SU-DHL-6 (cell line): Measurements from ENCODE around the gene PSMA6.

Experiments used
- H2AFZ ChIP-seq: fragments of 200-600 bp; sonication (generic); 2 replicates; pipeline ENCODE4 v1.6.1; 2014; ENCODE audit warnings: low read depth, mild to moderate bottlenecking, moderate library complexity, mixed read lengths, antibody characterized with exemption, low read length; ENCODE audit not compliant: severe bottlenecking
- H3F3A ChIP-seq: fragments of 200-600 bp; shearing (Covaris generic); 2 replicates; pipeline ENCODE4 v1.6.0; 2016; ENCODE audit warnings: antibody characterized with exemption, mild to moderate bottlenecking; ENCODE audit not compliant: insufficient read depth
- H3K27ac ChIP-seq: fragments of 200-600 bp; sonication (generic); 2 replicates; pipeline ENCODE4 v1.5.1; 2016; ENCODE audit warnings: low read depth, mild to moderate bottlenecking, low read length, moderate library complexity, mixed read lengths
- H3K27me3 ChIP-seq: fragments of 200-600 bp; sonication (generic), shearing (Covaris generic); 2 replicates; pipeline ENCODE4 v1.6.0; 2014; ENCODE audit warnings: mild to moderate bottlenecking, low read length
- H3K36me3 ChIP-seq: fragments of 200-600 bp; sonication (generic); 2 replicates; pipeline ENCODE4 v1.6.1; 2014; ENCODE audit warnings: mild to moderate bottlenecking, low read length, mixed read lengths
- H3K4me2 ChIP-seq: fragments of 300-600, 200-600 bp; shearing (Covaris generic), sonication (generic); 2 replicates; pipeline ENCODE4 v1.6.0; 2014; ENCODE audit warnings: low read length, low read depth, mild to moderate bottlenecking; ENCODE audit not compliant: poor library complexity, severe bottlenecking
- H3K4me3 ChIP-seq: fragments of 200-600 bp; sonication (generic); 2 replicates; pipeline ENCODE4 v1.5.1; 2014; ENCODE audit warnings: antibody characterized with exemption, low read length, mild to moderate bottlenecking, mixed read lengths; ENCODE audit not compliant: insufficient read depth, poor library complexity, severe bottlenecking
- H3K79me2 ChIP-seq: fragments of 200-600 bp; sonication (generic); 2 replicates; pipeline ENCODE4 v1.6.1; 2014; ENCODE audit warnings: mild to moderate bottlenecking, low read length, moderate library complexity; ENCODE audit not compliant: insufficient read depth
- H3K9ac ChIP-seq: fragments of 200-600 bp; sonication (generic); 2 replicates; pipeline ENCODE4 v1.7.0; 2014; ENCODE audit warnings: mild to moderate bottlenecking, low read length
- H3K9me2 ChIP-seq: fragments of 200-600 bp; sonication (generic); replicated peaks from 2 replicates; pipeline ENCODE4 v1.6.1; 2014; ENCODE audit warnings: low read length; ENCODE audit not compliant: insufficient read depth
- H3K9me3 ChIP-seq: fragments of 200-600 bp; sonication (generic); 2 replicates; pipeline ENCODE4 v1.6.1; 2014; ENCODE audit warnings: low read length, mixed read lengths; ENCODE audit not compliant: insufficient read depth
- H4K20me1 ChIP-seq: fragments of 200-600 bp; sonication (generic); 2 replicates; pipeline ENCODE4 v1.6.1; 2014; ENCODE audit warnings: low read depth, mild to moderate bottlenecking, antibody characterized with exemption, low read length, moderate library complexity, mixed read lengths
- EZH2phosphoT487 ChIP-seq: fragments of 200-600 bp; sonication (generic), shearing (Covaris generic); conservative IDR thresholded peaks from 2 replicates; pipeline ENCODE4 v1.6.1; 2018; ENCODE audit warnings: mild to moderate bottlenecking, antibody characterized with exemption, low read length, moderate library complexity, mixed read lengths
- TF ChIP-seq, protein P1 (sequence below): fragments of 200-600 bp; sonication (generic); IDR thresholded peaks from one replicate; pipeline ENCODE4 v1.5.1; 2017; ENCODE audit warnings: antibody characterized with exemption, mild to moderate bottlenecking, low read length, moderate library complexity; ENCODE audit not compliant: insufficient read depth, poor library complexity, severe bottlenecking

Gene PSMA6

DNA sequence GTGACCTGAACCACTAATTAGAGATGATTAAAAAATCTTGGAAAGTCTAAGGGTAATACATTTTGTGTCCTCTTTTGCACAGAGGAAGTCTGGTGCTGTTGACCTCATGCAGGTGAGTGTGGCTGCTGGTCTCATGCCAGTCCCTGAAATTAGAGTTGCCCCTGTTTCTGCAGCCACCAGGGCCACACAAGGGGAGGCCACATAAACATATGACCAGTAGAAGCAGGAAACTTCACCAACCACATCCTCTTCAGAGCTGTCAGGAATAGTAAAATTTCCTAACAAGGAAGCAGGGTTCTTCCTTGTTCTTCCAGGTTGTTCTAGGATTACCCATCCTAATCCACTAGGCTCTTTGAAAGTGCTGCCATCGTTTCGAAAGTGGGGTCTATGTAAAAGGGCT, 28.3 kb downstream of the PSMA6 start:
- Histone ChIP-seq H3K4me2 (no peak overlapping the region), H3K4me3 (no peak overlapping the region), H4K20me1 (no peaks in the 10 kb centered on the region), H3K9me3 (no peaks in the 10 kb centered on the region), H3K27me3 (no peaks in the 10 kb centered on the region), H2AFZ (no peak overlapping the region), H3K9ac (no peak overlapping the region), H3K36me3 (peaks cover 21% of the 10 kb centered on the region), H3K9me2 (no peaks in the 10 kb centered on the region), H3K79me2 (no peaks in the 10 kb centered on the region), H3K27ac (no peak overlapping the region), H3F3A (peaks cover 10% of the 10 kb centered on the region; the same call in 1 of the 2 replicates)
- TF ChIP-seq, protein P1, sequence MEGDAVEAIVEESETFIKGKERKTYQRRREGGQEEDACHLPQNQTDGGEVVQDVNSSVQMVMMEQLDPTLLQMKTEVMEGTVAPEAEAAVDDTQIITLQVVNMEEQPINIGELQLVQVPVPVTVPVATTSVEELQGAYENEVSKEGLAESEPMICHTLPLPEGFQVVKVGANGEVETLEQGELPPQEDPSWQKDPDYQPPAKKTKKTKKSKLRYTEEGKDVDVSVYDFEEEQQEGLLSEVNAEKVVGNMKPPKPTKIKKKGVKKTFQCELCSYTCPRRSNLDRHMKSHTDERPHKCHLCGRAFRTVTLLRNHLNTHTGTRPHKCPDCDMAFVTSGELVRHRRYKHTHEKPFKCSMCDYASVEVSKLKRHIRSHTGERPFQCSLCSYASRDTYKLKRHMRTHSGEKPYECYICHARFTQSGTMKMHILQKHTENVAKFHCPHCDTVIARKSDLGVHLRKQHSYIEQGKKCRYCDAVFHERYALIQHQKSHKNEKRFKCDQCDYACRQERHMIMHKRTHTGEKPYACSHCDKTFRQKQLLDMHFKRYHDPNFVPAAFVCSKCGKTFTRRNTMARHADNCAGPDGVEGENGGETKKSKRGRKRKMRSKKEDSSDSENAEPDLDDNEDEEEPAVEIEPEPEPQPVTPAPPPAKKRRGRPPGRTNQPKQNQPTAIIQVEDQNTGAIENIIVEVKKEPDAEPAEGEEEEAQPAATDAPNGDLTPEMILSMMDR: no peak
- TF ChIP-seq EZH2phosphoT487: no peak

DNA sequence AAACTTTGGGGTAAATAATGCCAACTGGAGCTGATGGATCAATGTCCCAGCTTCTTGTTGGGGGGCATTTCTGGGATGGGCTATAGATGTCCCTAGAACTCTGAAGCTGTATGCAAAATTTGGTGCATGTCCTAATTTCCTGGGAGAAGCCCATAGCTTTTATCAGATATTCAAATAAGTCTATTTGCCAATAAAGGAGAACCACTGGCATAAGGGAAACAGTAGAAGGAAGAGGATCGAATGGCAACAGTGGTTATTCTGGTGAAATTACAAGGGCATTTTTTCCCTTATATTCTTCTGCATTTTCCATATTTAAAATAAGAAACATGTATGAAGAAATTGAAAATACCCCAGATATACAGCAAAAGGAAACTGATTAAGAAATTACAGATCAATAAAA, 34.2 kb downstream of the PSMA6 start:
- H4K20me1 ChIP-seq: no peaks in the 10 kb centered on the region
- H3K27ac ChIP-seq: no peak overlapping the region
- H3K4me2 ChIP-seq: no peak overlapping the region
- no peaks in the 10 kb centered on the region for H3K9me2 ChIP-seq
- H3K36me3 ChIP-seq: no peaks in the 10 kb centered on the region
- H3F3A ChIP-seq: no peaks in the 10 kb centered on the region
- H2AFZ ChIP-seq: no peak overlapping the region
- H3K79me2 ChIP-seq: no peaks in the 10 kb centered on the region
- H3K4me3 ChIP-seq: no peak overlapping the region
- H3K9ac ChIP-seq: no peak overlapping the region
- TF ChIP-seq, protein P1: no peak
- TF ChIP-seq EZH2phosphoT487: no peak
- no peaks in the 10 kb centered on the region for H3K9me3 ChIP-seq
- no peaks in the 10 kb centered on the region for H3K27me3 ChIP-seq

DNA sequence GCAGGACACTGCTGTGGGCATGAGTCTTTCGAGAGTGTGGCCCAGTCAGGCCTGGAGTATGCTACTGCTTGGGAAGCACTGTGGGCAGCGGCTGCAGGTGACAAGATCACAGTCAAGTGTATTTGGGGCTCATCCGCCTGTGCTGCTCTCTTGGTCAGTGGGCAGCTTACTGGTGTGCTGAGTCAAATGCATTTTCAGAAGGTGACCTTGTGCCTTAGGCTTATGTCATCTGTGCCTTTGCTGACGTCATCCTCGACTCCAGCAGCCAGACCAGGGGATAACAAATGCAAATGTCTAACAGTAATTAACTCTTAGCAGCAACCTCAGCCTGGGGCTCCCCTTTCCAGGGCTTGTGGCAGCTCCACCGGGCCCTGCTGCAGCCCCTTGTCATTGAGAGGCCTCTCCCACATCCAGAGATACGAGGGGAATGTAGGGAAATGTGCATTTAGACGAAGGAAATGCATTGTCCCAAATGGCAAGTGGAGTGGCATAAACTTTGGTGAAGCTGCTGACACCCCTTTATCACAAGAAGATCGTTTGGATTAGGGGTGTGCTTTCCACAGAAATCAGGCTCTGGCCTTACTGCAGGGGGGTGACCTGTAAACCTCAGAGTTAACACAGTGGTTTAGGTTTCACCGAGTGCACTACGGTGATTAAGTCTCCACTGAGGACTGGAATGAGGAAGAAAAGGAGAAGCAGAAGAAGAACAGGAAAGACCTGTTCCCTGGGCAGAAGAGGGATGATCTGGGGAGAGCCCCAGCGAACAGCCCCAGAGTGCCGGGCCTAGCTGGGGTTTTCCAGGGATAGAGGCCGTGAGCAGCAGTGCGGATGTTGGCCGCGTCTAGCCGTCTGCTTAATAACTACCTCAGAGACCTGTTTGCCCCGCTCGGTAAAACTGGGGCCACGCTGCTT, 39.7 kb downstream of the PSMA6 start:
- Histone ChIP-seq H3K9me2 (no peaks in the 10 kb centered on the region), H4K20me1 (no peaks in the 10 kb centered on the region), H3K79me2 (no peaks in the 10 kb centered on the region), H3K27ac (no peak overlapping the region), H3K27me3 (no peaks in the 10 kb centered on the region), H3K4me2 (no peak overlapping the region), H3K4me3 (no peak overlapping the region), H3F3A (no peaks in the 10 kb centered on the region), H3K9ac (no peak overlapping the region), H3K9me3 (no peaks in the 10 kb centered on the region), H3K36me3 (no peaks in the 10 kb centered on the region), H2AFZ (no peak overlapping the region)
- no peak for TF ChIP-seq EZH2phosphoT487
- TF ChIP-seq, protein P1: no peak
